ENCODE results near the gene CLEC16A. TPM values are rescaled to one million over a fixed set of nuclear protein-coding genes. Genes with fewer than 3 reads are reported as not detected.

Gene CLEC16A
- total and polyA plus RNA-seq, 9 of the 15 experiments (the other 6 are each of a cell fraction or from before 2014, with no cell fraction given), result 1.00 to 22.3 (median 10.0) TPM

DNA sequence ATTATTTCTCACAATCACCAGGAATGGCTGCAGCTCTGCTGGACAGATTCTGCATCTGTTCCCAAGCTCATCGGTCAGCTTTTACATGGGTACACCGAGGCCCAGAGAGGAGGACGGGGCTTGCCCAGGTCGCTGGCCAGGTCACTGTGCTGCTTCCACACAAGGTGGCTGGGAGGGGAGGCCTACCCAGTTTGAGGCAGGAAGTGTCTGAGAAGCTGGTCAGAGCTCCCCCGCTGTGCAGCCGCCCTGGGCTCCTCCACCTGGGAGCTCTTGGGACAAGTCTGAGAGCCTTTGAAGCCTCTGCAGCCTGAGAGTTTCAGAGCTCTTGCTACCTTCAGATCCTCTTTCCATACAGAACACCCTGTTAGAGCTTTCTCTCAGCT lies 143.3 kb downstream of the CLEC16A start:
- Histone ChIP-seq H3K79me2 (ENCODE audit: control insufficient read depth, insufficient read depth, low read length) (no peaks in the 10 kb centered on the region), H3K27me3 (ENCODE audit: control insufficient read depth in 2 of 2, insufficient read depth in 2 of 2, low read length in 2 of 2) (no peaks in the 10 kb centered on the region), H3K4me3 (no peak overlapping the region), H2AFZ (ENCODE audit: low read depth, low read length) (no peak overlapping the region), H3K27ac (ENCODE audit: extremely low read depth, low read depth, low read length) (no peak overlapping the region), H3K9me1 (ENCODE audit: control insufficient read depth, insufficient read depth, low read length) (no peaks in the 10 kb centered on the region), H3K4me2 (ENCODE audit: insufficient read depth, low read length) (no peak overlapping the region), H3K36me3 (ENCODE audit: control insufficient read depth, insufficient read depth, low read length) (peaks cover 9% of the 10 kb centered on the region; the same call in 2 of the 3 replicates), H3K9ac (ENCODE audit: insufficient read depth in 1 of 2, low read depth in 2 of 2, low read length in 2 of 2) (peak overlapping the region in 1 of 2 experiments; percentile 73; a peak in 1 of 4 replicates), H3K9me3 (replicated peaks; ENCODE audit: control insufficient read depth, insufficient read depth, low read depth, low read length) (no peaks in the 10 kb centered on the region), H3K4me1 (replicated peaks in 1 of 2; ENCODE audit: control insufficient read depth in 2 of 2, insufficient read depth in 2 of 2, low read length in 2 of 2) (peaks cover 28 to 33% of the 10 kb centered on the region in 2 experiments), H4K20me1 (replicated peaks; ENCODE audit: control insufficient read depth, insufficient read depth, low read length) (no peaks in the 10 kb centered on the region)
- ATAC-seq, result peak; percentile 25; the same call in 2 of the 3 replicates
- ChIA-PET CTCF (ENCODE audit: low intra/inter-chr PET ratio) (interaction anchor here (0.5 kb wide), 1 partner anchor 1297 kb away, joined by 3 read pairs; no protein-coding TSS in a partner anchor), POLR2A (interaction anchor here (0.6 to 1.8 kb wide), 4 partner anchors 10 to 485 kb away, joined by 3 to 7 read pairs (median 4); no protein-coding TSS in a partner anchor)
- in situ Hi-C loops (cut with MboI) (no loop called here), intact Hi-C loops (cut with micrococcal nuclease) (no loop called here)
- FAIRE-seq, result no peak
- DNase-seq (ENCODE audit: extremely low read depth in 1 of 4, low spot score in 3 of 4), result no peak
- WGBS (ENCODE audit: insufficient coverage, low coverage, missing lambda C conversion rate), result 57% methylated on average over 6 of the region's 6 CpGs
- TF ChIP-seq, protein P1, sequence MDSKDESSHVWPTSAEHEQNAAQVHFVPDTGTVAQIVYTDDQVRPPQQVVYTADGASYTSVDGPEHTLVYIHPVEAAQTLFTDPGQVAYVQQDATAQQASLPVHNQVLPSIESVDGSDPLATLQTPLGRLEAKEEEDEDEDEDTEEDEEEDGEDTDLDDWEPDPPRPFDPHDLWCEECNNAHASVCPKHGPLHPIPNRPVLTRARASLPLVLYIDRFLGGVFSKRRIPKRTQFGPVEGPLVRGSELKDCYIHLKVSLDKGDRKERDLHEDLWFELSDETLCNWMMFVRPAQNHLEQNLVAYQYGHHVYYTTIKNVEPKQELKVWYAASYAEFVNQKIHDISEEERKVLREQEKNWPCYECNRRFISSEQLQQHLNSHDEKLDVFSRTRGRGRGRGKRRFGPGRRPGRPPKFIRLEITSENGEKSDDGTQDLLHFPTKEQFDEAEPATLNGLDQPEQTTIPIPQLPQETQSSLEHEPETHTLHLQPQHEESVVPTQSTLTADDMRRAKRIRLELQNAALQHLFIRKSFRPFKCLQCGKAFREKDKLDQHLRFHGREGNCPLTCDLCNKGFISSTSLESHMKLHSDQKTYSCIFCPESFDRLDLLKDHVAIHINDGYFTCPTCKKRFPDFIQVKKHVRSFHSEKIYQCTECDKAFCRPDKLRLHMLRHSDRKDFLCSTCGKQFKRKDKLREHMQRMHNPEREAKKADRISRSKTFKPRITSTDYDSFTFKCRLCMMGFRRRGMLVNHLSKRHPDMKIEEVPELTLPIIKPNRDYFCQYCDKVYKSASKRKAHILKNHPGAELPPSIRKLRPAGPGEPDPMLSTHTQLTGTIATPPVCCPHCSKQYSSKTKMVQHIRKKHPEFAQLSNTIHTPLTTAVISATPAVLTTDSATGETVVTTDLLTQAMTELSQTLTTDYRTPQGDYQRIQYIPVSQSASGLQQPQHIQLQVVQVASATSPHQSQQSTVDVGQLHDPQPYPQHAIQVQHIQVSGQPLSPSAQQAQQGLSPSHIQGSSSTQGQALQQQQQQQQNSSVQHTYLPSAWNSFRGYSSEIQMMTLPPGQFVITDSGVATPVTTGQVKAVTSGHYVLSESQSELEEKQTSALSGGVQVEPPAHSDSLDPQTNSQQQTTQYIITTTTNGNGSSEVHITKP (IDR thresholded peaks at IDR 0.05; ENCODE audit: partially characterized antibody), result peak; percentile 38
- TF ChIP-seq, protein P2, sequence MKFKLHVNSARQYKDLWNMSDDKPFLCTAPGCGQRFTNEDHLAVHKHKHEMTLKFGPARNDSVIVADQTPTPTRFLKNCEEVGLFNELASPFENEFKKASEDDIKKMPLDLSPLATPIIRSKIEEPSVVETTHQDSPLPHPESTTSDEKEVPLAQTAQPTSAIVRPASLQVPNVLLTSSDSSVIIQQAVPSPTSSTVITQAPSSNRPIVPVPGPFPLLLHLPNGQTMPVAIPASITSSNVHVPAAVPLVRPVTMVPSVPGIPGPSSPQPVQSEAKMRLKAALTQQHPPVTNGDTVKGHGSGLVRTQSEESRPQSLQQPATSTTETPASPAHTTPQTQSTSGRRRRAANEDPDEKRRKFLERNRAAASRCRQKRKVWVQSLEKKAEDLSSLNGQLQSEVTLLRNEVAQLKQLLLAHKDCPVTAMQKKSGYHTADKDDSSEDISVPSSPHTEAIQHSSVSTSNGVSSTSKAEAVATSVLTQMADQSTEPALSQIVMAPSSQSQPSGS (CRISPR knock-in tag; IDR thresholded peaks at IDR 0.05), result no peak
- BruUV-seq (replicated peaks), result no TSS peak

All from K562 (cell line).